GM19193 (cell line): ENCODE data around the gene DNM1.

ENCODE experiments used
- POLR2A ChIP-seq: IDR thresholded peaks from 4 replicates; pipeline ENCODE4 v1.6.1; 2011; ENCODE audit not compliant: insufficient read depth, insufficient read length; ENCODE audit errors: extremely low read depth

DNM1 gene

DNA sequence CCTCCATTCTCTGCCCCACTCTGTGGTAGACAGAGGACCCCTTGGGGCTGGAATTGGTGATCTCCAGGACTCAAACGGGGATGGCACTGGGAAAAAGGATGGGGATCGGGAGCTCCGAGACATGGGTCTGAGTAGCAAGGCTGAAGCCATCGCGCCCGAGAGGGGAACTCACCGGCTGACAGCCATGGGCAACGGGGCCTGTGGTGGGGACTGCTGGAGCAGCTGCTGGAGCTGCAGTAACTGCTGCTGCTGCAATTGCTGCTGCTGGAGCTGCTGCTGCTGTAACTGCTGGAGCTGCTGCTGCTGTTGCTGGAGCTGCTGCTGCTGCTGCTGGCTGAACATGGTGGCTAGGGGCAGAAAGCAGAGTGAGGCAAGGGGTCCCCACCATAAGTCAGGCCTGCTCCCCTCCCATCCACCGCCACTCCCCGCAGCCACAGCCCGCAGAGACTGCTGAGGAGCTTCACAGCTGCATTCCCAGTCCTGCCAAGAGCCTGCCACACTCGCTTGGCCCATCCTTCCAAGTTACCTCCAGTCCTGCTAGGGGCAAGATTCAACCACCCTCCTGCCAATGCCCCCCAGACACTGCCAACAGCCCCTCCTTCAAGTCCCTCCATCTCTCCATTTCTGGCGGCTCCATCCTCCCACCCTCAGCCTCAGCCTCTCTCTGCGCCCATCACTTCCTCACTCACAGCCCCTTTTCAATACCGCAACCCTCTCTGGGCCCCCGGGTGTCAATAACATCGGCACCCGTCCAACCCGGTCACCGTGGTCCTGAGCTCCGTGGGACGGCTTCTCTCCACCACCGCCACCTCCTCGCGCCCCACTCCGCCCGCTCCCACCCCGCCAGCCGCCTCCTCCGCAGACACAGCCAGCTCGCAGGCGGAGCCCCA is 12.4 kb upstream of the DNM1 start:
- no peak for TF ChIP-seq POLR2A

DNA sequence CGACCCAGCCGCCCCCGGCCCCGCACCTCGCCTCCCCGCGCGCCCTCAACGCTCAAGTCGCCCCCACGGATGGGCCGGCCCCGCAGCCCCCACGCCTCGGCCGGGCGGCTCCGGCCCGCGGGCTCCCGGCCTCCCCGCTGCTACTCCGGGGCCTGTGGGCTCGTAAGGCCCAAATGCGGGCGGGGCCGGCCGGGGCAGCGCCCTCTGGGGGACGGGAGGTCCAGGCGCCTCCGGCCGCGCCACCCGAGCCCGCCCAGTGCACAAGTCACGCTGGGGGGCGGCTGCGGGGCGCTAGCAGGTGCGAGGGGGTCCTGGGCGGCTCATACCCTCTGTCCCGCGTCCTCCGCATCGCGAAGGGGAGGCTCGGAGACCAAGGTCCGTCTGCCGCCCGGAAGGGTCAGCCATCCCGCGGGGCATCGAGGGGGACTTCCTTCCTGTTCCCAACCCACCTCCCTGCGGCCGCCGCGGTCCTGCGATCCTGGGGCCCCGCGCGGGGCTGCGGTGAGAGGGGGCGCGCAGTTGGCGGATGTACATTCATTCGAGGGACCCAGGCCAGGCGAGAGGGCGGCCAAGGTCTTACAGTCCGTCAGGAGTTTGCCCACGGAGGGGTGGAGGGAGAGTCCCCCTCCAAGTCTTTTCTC is 11.7 kb upstream of the DNM1 start, which contains the start of gene CIZ1:
Gene CIZ1, minus strand, starts transcription at position 167 of the 641 bp plus-strand sequence. CDS start 715 bp downstream, outside the sequence.
- peak; percentile 86 for TF ChIP-seq POLR2A

DNA sequence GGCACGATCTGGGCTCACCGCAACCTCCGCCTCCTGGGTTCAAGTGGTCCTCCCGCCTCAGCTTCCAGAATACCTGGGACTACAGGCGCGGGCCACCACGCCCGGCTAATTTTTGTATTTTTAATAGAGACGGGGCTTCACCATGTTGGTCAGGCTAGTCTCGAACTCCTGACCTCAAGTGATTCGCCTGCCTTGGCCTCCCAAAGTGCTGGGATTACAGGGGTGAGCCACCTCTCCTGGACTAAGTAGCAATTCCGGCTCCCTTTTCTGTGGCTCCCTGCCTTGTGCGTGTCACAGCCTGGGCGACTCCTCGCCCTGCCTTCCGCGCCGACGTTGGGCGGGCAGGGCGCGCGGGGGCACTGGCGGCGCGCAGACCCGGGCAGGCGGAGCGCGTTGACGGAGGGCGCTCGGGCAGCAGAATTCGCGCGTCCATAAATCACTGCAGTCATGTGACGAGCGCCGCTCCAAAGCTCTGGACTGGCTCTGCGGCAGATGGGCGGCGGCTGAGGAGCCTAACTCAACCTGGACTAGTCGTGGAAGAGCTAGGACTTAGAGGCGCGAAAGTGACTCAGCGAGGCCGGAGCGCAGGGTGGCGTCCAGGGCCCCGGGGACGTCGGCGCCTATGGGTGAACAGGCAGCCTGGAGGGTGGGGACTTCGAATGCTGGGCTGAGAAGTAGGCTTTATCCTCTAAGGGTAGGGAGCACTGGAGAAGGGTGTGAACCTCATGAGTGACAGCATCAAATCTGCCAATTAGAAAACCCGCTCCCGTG is 10.4 kb upstream of the DNM1 start:
- no peak for TF ChIP-seq POLR2A

DNA sequence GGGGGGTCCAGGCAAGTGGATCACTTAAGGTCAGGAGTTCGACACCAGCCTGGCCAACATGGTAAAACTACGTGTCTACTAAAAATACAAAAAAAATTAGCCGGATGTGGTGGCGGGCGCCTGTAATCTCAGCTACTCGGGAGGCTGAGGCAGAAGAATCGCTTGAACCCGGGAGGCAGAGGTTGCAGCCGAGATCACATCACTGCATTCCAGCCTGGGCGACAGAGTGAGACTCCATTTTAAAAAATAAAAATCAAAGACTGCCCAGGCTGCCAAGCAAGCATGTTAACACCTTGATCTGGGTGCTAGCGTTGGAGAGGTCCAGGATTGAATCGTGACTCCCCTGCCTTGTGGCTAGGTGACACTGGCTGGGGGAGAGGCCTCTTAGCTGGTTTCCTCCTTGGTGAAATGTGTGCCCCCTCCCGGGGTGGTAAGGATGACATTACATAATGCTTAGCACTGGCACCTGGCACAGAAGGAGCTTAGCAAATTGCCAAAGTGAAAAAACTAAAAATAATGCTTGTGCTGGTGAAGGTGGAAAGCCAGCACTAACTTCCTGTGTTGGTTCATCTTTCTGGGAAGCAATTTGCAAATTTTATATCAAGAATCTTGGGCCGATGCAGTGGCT is 9.6 kb upstream of the DNM1 start:
- no peak for TF ChIP-seq POLR2A

DNA sequence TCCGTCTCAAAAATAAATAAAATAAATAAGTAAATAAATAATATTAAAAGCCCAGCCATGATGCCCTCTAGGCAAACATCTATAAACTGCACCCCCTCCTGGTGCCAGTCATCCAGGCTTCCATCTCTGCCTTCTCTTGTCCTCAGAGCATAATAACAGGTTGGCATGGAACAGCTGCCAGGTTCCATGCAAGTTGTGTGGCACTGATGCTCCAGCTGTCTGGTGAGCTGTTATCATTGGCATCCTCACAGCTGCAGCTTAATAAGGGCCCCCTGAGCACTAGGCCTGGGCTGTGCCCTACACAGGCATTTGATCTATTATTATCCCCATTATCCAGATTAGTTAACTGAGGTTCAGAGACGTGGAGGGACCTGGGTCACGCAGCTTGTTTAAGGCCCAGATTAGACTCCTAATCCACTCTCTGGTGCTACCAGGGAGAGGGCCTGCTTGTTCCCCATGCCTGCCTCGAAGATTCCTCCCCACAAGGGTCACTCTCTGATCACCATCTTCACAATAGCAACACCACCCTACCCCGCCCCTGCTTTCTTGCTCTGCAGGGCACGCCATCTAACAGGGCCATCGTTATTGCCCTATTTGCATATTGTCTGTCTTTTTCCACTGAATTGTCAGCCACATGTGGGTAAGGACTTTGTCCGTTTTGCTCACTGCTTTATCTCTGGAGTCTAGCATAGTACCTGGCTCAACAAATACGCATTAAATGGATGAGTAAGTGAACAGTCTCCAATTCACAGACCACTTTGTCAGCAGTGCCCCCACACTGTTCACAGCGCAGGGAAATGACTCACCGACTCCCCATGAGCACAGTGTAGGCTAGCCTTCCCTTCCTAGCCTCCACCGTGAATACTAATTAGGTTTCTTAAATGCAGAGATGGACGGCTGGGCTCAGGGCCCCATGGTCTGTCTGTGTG is 1.5 kb upstream of the DNM1 start:
- no peak for TF ChIP-seq POLR2A

DNA sequence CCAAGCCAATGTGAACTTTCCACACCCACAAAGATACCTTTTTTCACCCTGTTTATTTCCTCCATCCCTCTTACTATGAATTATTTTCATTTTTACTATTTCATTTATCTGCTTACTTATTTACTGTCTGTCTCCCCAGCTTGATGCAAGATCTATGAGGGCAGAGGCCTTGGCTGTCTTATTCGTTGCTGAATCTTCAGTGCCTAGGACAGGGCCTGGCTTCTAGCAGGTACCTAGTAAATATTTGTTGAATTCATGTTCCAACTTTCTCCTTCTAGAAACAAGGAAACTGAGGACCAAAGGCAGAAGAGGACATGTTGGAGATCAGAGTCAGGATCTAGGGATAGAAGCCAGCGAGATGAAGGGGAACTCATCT is 543 bp upstream of the DNM1 start:
- TF ChIP-seq POLR2A: no peak

DNA sequence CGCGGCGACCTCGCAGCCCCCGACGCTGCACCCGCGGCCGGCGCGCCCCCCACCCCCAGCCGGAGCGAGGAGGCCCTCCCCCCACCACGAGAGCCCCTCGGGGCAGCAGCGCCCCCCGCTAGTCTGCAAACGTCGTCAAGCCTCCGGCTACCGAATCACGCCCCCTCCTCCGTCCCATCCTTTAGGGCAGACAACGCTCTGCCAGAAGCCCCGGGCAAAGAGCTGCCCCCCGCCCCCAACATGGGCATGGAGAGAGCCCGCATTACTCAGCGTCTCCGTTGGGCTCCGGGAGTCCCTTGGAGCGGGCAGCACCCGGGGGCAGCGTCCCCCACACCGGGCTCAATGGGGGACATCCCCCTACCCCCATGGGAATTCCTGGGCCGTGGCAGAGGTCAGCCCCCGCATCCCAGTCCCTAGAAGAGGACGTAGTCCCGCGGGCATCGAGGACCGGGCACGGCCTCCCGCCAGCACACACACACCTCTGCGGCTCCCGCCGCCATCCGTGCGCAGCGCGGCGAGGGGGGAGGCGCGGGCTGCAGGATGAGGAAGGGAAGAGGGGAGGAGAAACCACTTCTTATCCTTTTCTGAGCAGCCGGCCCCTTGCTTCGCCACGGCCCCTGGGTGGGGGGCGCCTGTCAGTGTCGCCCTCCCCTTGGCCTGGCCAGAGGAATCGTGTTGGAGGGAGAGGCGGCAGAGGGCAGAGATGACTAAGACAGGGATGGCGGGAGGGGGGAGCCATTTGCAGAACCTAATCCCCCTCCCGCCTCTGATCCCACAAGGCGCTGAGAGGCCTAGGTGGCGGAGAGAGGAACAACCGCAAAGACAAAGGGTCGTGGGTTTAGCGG is 750 bp downstream of the DNM1 start:
- no peak for TF ChIP-seq POLR2A

DNA sequence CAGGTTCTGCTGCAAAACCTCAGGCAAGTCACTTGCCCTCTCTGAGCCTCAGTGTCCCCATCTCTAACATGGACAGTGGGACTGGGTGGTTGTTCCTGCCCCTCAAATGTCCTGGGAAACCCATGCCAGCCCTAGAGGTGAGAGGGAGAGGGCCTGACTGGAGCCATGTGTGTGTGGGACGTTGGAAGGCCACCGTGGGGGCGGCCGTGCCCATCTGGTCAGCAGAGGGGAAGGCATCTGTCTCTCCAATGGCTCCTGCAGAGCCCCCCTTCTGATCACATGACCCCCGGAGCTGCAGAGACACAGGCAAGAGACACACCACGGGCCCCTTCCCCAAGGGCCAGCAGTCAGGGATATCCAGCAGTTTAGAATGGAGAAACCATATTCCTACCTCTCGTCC is 1.7 kb downstream of the DNM1 start:
- no peak for TF ChIP-seq POLR2A

DNA sequence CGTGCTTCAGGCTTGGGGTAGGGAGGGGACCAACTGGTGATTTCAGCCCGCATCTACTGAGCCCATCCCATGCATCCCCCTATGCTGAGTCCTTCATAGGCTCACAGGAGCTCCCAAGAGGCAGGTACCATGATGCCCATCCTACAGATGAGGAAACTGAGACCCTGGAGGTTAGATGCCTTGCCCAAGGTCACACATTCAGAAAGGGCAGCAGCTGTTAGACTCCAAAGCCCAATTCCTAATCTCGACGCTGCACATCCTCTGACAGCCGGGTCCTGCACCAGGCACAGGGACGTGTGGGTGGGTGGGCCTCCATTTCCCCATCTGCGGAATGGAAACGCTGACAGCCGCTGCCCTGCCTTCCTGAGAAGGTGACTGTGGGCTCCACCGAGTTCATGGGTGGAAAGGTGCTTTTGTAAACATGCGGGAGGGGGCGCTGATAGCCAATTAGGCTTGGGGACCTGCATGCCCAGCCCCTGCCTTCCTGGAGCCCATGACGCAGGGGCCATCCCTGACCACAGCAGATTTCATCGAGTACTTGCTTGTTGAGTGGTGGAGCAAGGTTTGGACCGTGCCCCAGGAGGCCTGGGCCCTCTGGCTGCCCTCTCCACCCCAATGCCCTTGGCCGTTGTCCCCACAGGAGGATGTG is 2.2 kb downstream of the DNM1 start:
- no peak for TF ChIP-seq POLR2A

DNA sequence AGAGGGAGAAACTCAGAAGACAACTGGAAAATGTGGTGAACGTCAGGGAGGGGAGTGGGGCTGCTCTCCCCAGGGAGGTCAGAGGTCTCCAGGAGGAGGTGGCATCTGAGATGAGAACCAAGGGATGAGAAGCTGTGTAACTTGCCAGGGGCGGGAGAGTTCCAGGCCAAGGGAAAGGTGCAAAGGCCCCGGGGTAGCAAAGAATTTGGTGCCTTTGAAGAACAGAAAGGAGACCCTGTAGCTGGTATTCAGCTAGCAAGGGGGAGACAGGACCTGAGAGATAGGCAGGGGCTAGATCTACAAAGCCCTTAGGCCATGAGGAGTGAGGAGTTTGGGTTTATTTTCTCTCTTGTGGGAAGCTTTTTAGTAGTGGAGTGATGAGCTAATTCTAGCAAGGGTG is 3.3 kb downstream of the DNM1 start:
- TF ChIP-seq POLR2A: no peak

DNA sequence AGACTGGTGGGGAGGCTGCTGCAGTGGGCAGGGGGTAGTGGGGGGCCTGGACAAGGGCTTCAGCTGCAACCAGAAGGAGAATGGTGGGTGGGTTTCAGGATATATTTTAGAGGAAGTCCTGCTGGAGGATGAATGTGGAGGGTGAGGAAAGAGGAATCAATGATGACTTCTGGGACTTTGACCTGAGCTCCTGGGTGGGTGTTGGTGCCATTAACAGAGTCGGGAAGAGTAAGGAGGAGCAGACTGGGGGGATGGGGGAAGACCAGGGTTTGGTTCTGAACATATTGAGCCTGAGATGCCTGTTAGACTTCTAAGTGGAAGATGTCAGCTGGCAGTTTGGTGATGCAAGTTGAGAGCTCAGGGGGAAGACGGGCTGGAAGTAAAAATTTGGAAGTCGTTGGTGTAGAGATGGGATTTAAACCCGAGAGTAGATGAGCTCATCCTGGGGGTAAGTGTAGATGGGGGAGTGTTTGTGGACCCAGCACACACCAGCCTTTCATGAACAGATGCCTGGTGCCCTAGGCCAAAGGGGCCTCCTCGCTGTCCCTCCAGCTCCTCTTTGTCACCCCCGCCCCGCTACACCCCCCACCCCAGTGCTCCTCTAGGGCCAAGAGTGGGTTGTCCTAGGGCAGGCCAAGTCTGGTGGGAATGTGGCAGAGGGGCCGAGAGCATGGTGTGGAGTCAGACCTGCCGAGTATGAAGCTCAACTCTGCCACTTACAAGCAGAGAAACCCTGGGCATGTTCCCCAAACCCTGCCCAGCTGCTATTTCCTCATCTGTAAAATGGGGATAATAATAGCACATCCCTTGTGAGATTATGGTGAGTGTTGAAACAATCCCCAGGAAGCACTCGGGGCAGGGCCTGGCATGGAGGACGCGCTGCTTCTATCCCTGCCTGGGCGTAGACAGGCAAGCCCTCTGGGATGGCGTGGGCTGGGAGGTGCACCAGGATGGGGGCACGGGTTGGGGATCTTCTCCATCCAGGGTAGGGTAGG is 4.0 kb downstream of the DNM1 start:
- TF ChIP-seq POLR2A: no peak
